Ascending aorta (tissue), 2 donors: ENCODE data around the gene CELF1. TPM values are rescaled to one million over a fixed set of nuclear protein-coding genes. Genes with fewer than 3 reads are reported as not detected.

Experiments
- DNase-seq, 2 donors: peaks; one replicate each; pipeline ENCODE4 v3.0.0-alpha.2; 2019; ENCODE audit warnings: low spot score in 2 of 2
- H3K27ac ChIP-seq, 2 donors: fragments of 200-600 bp; sonication (generic); one replicate each; pipeline ENCODE4 v1.5.1; 2016 to 2017; ENCODE audit warnings: mild to moderate bottlenecking in 1 of 2
- H3K27me3 ChIP-seq: fragments of 200-600 bp; sonication (generic); one replicate; pipeline ENCODE4 v1.5.1; 2017
- H3K36me3 ChIP-seq, 2 donors: fragments of 200-600 bp; sonication (generic); one replicate each; pipeline ENCODE4 v1.5.1; 2016
- H3K4me1 ChIP-seq, 2 donors: fragments of 200-600 bp; sonication (generic); one replicate each; pipeline ENCODE4 v1.5.1; 2016 to 2017; ENCODE audit warnings: mild to moderate bottlenecking in 1 of 2
- H3K4me3 ChIP-seq, 2 donors: fragments of 200-600 bp; sonication (generic); one replicate each; pipeline ENCODE4 v1.5.1; 2016 to 2017; ENCODE audit warnings: mild to moderate bottlenecking in 1 of 2
- H3K9me3 ChIP-seq, 2 donors: fragments of 200-600 bp; sonication (generic); one replicate each; pipeline ENCODE4 v1.5.1; 2016
- intact Hi-C: fragments of 100-400 bp; cut with DNase I; formaldehyde crosslinking; loops from one replicate; pipeline ENCODE4 v1.15.1; 2023
- total RNA-seq: library from RNA; depleted of rRNA; stranded (reverse); fragments of >200 nt; gene quantifications from one replicate; pipeline ENCODE4 v1.1.0, GENCODE V29; 2016
- TF ChIP-seq, protein P1 (sequence below), 3 experiments: fragments of 200-600 bp in 2 of 3; fragments of 450-650 bp in 1 of 3; sonication (generic) in 2 of 3; IDR thresholded peaks; one replicate each; pipeline ENCODE4 v1.5.1; 2016 to 2019; ENCODE audit warnings: antibody characterized with exemption in 3 of 3, mild to moderate bottlenecking in 1 of 3, moderate library complexity in 1 of 3

The CELF1 gene
- total RNA-seq, 1 donor from 2014 or later, result 68.9 TPM

DNA sequence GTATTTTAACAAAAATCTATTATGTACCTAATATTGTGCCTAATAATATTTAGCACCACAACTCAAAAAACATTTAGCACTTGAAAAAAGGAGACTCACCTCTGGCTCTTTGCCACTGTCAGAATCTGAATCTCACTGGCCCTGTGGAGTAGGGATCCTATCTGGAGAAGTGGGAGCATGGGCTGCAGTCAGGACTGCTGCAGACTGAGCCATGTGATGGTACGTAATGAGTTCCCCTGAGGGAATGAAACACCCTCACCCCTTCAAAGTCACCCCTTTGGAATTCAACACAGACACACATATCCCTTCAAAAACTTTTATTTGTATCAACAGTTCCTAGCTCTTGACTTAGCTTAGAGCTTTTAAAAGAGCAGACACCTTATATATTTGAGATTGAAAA is 19.0 kb upstream of the CELF1 start:
- Histone ChIP-seq H3K27me3 (no peaks in the 10 kb centered on the region), H3K36me3 (peaks cover 47 to 57% of the 10 kb centered on the region in 2 donors), H3K4me1 (peaks cover 0 to 3% of the 10 kb centered on the region in 2 donors), H3K27ac (no peak overlapping the region), H3K9me3 (no peaks in the 10 kb centered on the region), H3K4me3 (no peak overlapping the region)
- intact Hi-C loops, result no loop called here
- TF ChIP-seq, protein P1, sequence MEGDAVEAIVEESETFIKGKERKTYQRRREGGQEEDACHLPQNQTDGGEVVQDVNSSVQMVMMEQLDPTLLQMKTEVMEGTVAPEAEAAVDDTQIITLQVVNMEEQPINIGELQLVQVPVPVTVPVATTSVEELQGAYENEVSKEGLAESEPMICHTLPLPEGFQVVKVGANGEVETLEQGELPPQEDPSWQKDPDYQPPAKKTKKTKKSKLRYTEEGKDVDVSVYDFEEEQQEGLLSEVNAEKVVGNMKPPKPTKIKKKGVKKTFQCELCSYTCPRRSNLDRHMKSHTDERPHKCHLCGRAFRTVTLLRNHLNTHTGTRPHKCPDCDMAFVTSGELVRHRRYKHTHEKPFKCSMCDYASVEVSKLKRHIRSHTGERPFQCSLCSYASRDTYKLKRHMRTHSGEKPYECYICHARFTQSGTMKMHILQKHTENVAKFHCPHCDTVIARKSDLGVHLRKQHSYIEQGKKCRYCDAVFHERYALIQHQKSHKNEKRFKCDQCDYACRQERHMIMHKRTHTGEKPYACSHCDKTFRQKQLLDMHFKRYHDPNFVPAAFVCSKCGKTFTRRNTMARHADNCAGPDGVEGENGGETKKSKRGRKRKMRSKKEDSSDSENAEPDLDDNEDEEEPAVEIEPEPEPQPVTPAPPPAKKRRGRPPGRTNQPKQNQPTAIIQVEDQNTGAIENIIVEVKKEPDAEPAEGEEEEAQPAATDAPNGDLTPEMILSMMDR (IDR thresholded peaks at IDR 0.05), result no peak
- DNase-seq, result no peak

DNA sequence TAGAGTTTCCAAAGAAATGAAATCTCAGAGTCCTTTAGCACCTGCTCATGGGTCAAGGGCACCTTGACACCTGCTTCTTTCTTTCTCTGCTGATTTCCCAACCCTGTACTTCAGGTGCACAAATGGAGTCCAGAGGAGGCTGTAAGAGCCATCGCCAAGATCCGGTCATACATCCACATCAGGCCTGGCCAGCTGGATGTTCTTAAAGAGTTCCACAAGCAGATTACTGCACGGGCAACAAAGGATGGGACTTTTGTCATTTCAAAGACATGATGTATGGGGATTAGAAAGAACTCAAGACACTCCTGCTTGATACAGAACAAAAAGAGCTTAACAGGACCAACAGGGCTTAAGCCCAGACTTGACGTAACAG is 18.4 kb upstream of the CELF1 start:
- Histone ChIP-seq H3K4me3 (no peak overlapping the region), H3K27ac (no peak overlapping the region), H3K4me1 (peaks cover 2 to 3% of the 10 kb centered on the region in 2 donors), H3K36me3 (peaks cover 47 to 53% of the 10 kb centered on the region in 2 donors), H3K9me3 (no peaks in the 10 kb centered on the region), H3K27me3 (no peaks in the 10 kb centered on the region)
- TF ChIP-seq, protein P1 (IDR thresholded peaks at IDR 0.05), result no peak
- intact Hi-C loops, result no loop called here
- DNase-seq, result no peak

DNA sequence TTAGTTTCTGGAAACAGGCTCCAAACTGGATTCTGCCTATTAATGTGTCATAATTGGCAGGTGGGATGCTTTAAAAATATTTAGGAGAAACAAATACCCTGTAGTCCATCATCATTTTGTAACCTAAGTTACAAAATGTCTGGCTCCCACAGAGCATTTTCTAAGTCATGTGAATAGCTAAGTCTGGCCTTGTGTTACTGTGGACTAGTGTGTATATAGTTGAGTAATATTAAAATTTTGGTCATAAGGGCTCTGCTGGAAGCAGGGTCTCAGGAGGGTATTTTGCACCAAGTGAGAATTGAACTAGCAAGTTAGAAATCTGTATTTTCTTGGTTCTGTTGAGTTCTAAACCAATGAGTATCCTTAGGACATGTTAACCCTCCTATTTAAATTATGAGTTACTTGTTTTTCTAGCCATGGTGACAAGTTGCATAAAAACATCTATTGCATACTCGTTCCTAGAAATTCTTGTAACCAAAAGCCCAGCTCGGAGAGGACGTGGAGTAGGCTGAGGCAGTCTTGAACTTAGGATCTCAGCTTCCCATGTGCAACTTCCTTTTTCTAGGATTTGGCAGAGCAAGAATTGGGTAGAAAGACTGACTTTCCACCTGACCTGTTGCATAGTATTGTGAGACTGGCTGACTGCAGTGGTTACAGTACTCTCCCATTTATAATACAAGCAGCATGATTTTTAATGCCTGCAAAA is 17.9 kb upstream of the CELF1 start:
- H3K36me3 ChIP-seq, result peaks cover 47 to 53% of the 10 kb centered on the region in 2 donors
- no peaks in the 10 kb centered on the region for H3K9me3 ChIP-seq
- H3K27me3 ChIP-seq, result no peaks in the 10 kb centered on the region
- H3K27ac ChIP-seq, result no peak overlapping the region
- intact Hi-C loops, result no loop called here
- peaks cover 4 to 6% of the 10 kb centered on the region in 2 donors for H3K4me1 ChIP-seq
- DNase-seq, result no peak
- H3K4me3 ChIP-seq, result no peak overlapping the region
- TF ChIP-seq, protein P1 (IDR thresholded peaks at IDR 0.05), result no peak

DNA sequence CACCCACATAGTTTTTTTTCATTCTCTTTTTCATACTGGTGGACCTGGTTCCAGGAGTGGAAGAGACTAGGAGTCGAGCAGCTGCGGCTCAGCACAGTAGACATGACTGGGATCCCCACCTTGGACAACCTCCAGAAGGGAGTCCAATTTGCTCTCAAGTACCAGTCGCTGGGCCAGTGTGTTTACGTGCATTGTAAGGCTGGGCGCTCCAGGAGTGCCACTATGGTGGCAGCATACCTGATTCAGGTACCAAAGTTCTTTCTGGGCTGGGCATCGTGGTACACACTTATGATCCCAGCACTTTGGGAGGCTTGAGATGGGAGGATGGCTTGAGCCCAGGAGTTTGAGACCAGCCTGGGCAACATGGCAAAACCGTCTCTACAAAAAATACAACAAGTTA is 16.7 kb upstream of the CELF1 start:
- H3K27me3 ChIP-seq, result no peaks in the 10 kb centered on the region
- peaks cover 40 to 49% of the 10 kb centered on the region in 2 donors for H3K36me3 ChIP-seq
- peaks cover 8% of the 10 kb centered on the region in 2 donors for H3K4me1 ChIP-seq
- no peak overlapping the region for H3K27ac ChIP-seq
- TF ChIP-seq, protein P1 (IDR thresholded peaks at IDR 0.05), result no peak
- intact Hi-C loops, result loop anchor here (5.0 kb wide), 1 partner anchor 102 kb away; no protein-coding TSS in a partner anchor
- no peak overlapping the region for H3K4me3 ChIP-seq
- no peak for DNase-seq
- no peaks in the 10 kb centered on the region for H3K9me3 ChIP-seq

DNA sequence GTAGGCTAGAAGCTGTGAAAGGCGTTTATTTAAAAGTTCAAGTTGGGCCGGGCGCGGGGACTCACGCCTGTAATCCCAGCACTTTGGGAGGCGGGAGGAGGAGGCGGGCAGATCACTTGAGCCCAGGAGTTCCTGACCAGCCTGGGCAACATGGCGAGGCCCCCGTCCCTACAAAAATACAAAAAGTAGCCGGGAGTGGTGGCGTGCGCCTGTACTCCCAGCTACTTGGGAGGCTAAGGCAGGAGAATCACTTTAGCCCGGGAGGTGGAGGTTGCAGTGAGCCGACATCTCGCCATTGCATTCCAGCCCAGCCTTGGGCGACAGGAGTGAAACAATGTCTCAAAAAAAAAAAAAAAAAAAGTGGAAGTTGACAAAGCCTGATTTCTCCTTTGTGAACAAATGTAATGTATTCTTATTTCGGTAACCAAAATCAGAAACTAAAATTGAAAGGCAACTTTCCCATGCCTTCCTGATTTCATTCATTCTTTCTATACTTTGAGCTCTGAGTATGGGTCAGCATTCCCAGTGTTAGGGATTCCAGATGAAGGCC is 13.3 kb upstream of the CELF1 start:
- Histone ChIP-seq H3K9me3 (no peaks in the 10 kb centered on the region), H3K27me3 (no peaks in the 10 kb centered on the region), H3K27ac (peak overlapping the region; percentile 76 to 79)

More for the DNA sequence above, 13.3 kb upstream of the CELF1 start:
- Histone ChIP-seq H3K4me1 (peaks cover 8% of the 10 kb centered on the region in 2 donors), H3K4me3 (peak overlapping the region; percentile 76 to 96), H3K36me3 (peaks cover 8 to 17% of the 10 kb centered on the region in 2 donors)
- DNase-seq, result no peak
- intact Hi-C loops, result loop anchor here (5.0 kb wide), 1 partner anchor 99 kb away; no protein-coding TSS in a partner anchor
- TF ChIP-seq, protein P1 (IDR thresholded peaks at IDR 0.05), result no peak
